Smooth muscle cell of trachea (primary cell): ENCODE results near the gene NELFCD. TPM values are rescaled to one million over a fixed set of nuclear protein-coding genes. Genes with fewer than 3 reads are reported as not detected.

Experiments used
- total RNA-seq: library from RNA; depleted of rRNA; stranded (reverse); fragments of >200 nt; gene quantifications from 2 replicates; pipeline ENCODE4 v1.2.1, GENCODE V29; 2014

Gene NELFCD
- 57.6 and 67.2 TPM in 2 replicates for total RNA-seq

GRCh38 chr20:58980711-58981627, at the start of gene NELFCD:
Gene NELFCD (plus strand): TSS chr20:58981256. CDS start chr20:58981310, 54 bp downstream.

GRCh38 chr20:59006864-59007664, 26.0 kb downstream of the NELFCD start, which contains the start of gene CTSZ:
Gene CTSZ (minus strand): TSS chr20:59007254. CDS start chr20:59007128, 126 bp downstream.

GRCh38 chr20:59019217-59019616, 38.2 kb downstream of the NELFCD start, which contains the start of gene TUBB1:
Gene TUBB1 (plus strand): TSS chr20:59019429. CDS start chr20:59019523, 94 bp downstream.

GRCh38 chr20:59032023-59032712, 51.1 kb downstream of the NELFCD start, which contains the start of gene ATP5F1E:
Gene ATP5F1E (minus strand): TSS chr20:59032335. CDS start chr20:59032251, 84 bp downstream.

GRCh38 chr20:59042151-59042795, 61.2 kb downstream of the NELFCD start, which contains the start of gene PRELID3B:
Gene PRELID3B (minus strand): TSS chr20:59042786. CDS start chr20:59042730, 56 bp downstream.

Other genes with a start within 250 kb of the NELFCD start
- 1.2 and 1.3 TPM in 2 replicates for gene GNAS-AS1, start 130.4 kb upstream of the NELFCD start, total RNA-seq
- 497 and 565 TPM in 2 replicates for gene GNAS, start 128.5 kb upstream of the NELFCD start, total RNA-seq
- gene CTSZ, start 26.0 kb downstream of the NELFCD start, total RNA-seq = 136 and 168 TPM in 2 replicates
- gene TUBB1, start 38.2 kb downstream of the NELFCD start, total RNA-seq = not detected in 2 replicates
- 23.2 and 27.6 TPM in 2 replicates for gene ATP5F1E, start 51.1 kb downstream of the NELFCD start, total RNA-seq
- 64.7 and 70.0 TPM in 2 replicates for gene PRELID3B, start 61.5 kb downstream of the NELFCD start, total RNA-seq
- gene ZNF831, start 182.6 kb downstream of the NELFCD start, total RNA-seq = not detected in 2 replicates